HEK293T (cell line): ENCODE measurements around the gene FNDC3B.

Source experiments
- CTCF ChIA-PET: fragments of 350-600 bp; formaldehyde crosslinking; extraction: SDS; loops from one replicate; lab custom pipeline; 2021; ENCODE audit warnings: antibody characterized with exemption, inconsistent platforms; lab: Yijun Ruan, JAX
- POLR2A ChIA-PET: fragments of 350-600 bp; formaldehyde crosslinking; extraction: SDS; loops from one replicate; lab custom pipeline; 2020; ENCODE audit warnings: antibody characterized with exemption, inconsistent platforms; lab: Yijun Ruan, JAX
- DNase-seq: peaks from one replicate; pipeline ENCODE4 v3.0.0; 2012; ENCODE audit warnings: mixed read lengths; ENCODE audit errors: extremely low spot score
- ARNT ChIP-seq: fragments of 450-650 bp; IDR thresholded peaks from 2 replicates; pipeline ENCODE4 v1.6.1; 2017; ENCODE audit warnings: mild to moderate bottlenecking
- BHLHE40 ChIP-seq: fragments of 450-650 bp; IDR thresholded peaks from 2 replicates; pipeline ENCODE4 v1.6.1; 2016; ENCODE audit warnings: mild to moderate bottlenecking, moderate library complexity, borderline replicate concordance
- CTBP1 ChIP-seq: fragments of 450-650 bp; IDR thresholded peaks from 2 replicates; pipeline ENCODE4 v1.6.1; 2016; ENCODE audit warnings: borderline replicate concordance
- ELF4 ChIP-seq: fragments of 450-650 bp; IDR thresholded peaks from 2 replicates; pipeline ENCODE4 v1.6.1; 2017; ENCODE audit warnings: antibody characterized with exemption
- FOXA1 ChIP-seq: fragments of 450-650 bp; IDR thresholded peaks from 2 replicates; pipeline ENCODE4 v1.6.1; 2016; ENCODE audit warnings: mild to moderate bottlenecking
- FOXK2 ChIP-seq: fragments of 450-650 bp; IDR thresholded peaks from 2 replicates; pipeline ENCODE4 v1.6.1; 2016; ENCODE audit warnings: mild to moderate bottlenecking
- FOXM1 ChIP-seq: fragments of 450-650 bp; IDR thresholded peaks from 2 replicates; pipeline ENCODE4 v1.6.1; 2017; ENCODE audit warnings: mild to moderate bottlenecking, borderline replicate concordance
- HDGF ChIP-seq: fragments of 450-650 bp; IDR thresholded peaks from 2 replicates; pipeline ENCODE4 v1.6.1; 2017; ENCODE audit warnings: antibody characterized with exemption, borderline replicate concordance
- L3MBTL2 ChIP-seq: fragments of 450-650 bp; conservative IDR thresholded peaks from 2 replicates; pipeline ENCODE4 v1.6.1; 2016; ENCODE audit warnings: mild to moderate bottlenecking
- LEF1 ChIP-seq: fragments of 450-650 bp; IDR thresholded peaks from 2 replicates; pipeline ENCODE4 v1.6.1; 2017; ENCODE audit warnings: mild to moderate bottlenecking, borderline replicate concordance
- NFRKB ChIP-seq: fragments of 450-650 bp; IDR thresholded peaks from 2 replicates; pipeline ENCODE4 v1.6.1; 2016; ENCODE audit warnings: mild to moderate bottlenecking, moderate library complexity
- PKNOX1 ChIP-seq: fragments of 450-650 bp; IDR thresholded peaks from 2 replicates; pipeline ENCODE4 v1.6.1; 2016
- SP1 ChIP-seq: fragments of 450-650 bp; IDR thresholded peaks from 2 replicates; pipeline ENCODE4 v1.6.1; 2017
- SUZ12 ChIP-seq: fragments of 450-650 bp; IDR thresholded peaks from 2 replicates; pipeline ENCODE4 v1.6.1; 2016; ENCODE audit warnings: mild to moderate bottlenecking
- TARDBP ChIP-seq: fragments of 450-650 bp; IDR thresholded peaks from 2 replicates; pipeline ENCODE4 v1.6.1; 2016
- ZNF384 ChIP-seq: fragments of 450-650 bp; IDR thresholded peaks from 2 replicates; pipeline ENCODE4 v1.6.1; 2016

FNDC3B gene

GRCh38 chr3:172170073-172170709 is 130.8 kb downstream of the FNDC3B start:
- CTCF ChIA-PET, result no interaction called here
- no peak for DNase-seq
- TF ChIP-seq LEF1 (no peak), FOXA1 (no peak), FOXM1 (no peak), CTBP1 (no peak), FOXK2 (no peak), SUZ12 (no peak), BHLHE40 (no peak), ELF4 (no peak), TARDBP (no peak), PKNOX1 (no peak), L3MBTL2 (no peak), HDGF (no peak), NFRKB (no peak), ARNT (no peak), ZNF384 (no peak)
- POLR2A ChIA-PET, result no interaction called here

DNA sequence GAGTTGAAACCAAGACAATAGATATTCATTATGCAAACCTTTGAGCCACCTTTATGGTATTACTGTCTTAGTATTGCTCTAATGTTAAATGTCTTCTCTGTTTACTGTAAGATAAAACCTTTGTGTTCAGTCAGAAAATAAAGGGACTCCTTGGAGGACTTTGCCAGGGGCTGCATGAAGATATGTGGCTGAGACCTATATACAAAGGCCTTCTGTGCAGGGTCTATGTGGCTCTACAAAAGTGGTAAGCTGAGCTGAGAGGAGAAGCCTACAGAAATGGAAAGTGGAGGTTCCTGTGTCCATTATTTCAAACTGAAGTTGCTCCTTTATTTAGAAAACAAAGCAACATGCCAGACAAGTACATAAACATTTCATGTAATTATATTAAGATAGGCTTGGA is 131.5 kb downstream of the FNDC3B start:
- TF ChIP-seq BHLHE40 (no peak), HDGF (no peak), FOXA1 (no peak), ELF4 (no peak), ZNF384 (no peak), NFRKB (no peak), L3MBTL2 (no peak)
- POLR2A ChIA-PET, result no interaction called here
- CTCF ChIA-PET, result no interaction called here
- DNase-seq, result no peak

DNA sequence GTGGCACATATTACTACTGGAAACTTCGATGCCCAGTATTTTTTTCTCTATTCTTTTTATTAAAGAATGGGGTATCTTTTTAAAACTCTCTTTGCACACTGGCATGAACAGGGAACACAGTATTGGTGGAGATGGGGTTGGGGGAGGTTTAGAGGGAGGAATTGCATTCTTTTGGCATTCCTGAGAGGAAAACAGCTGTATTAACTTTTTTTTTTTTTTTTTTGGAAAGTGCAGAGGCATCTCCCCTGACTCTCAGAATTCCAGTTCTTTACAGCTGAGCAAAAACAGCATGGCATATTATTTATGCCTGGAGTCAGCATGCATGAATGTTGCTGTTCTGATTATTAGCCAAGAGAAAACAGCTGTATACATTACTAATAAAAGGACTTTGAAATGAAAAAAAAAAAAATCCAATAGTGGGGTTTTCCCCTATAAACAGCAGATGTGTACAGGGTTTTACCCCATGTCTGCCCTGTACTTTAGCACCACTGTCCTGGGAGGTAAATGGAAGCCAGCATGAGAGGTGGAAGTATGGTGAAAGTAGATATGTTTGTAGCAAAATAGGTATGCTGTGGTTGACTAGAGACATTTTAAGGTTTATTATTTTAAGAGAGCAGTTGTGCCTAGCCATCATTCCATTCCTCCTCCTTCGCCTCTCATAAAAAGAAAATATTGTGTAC is 132.2 kb downstream of the FNDC3B start:
- no peak for DNase-seq
- ChIA-PET CTCF (no interaction called here), POLR2A (no interaction called here)
- no peak for TF ChIP-seq SUZ12
- no peak for TF ChIP-seq L3MBTL2
- TF ChIP-seq TARDBP, result no peak
- TF ChIP-seq NFRKB, result no peak
- TF ChIP-seq CTBP1, result no peak
- no peak for TF ChIP-seq ARNT
- TF ChIP-seq BHLHE40, result no peak
- TF ChIP-seq FOXA1, result no peak
- no peak for TF ChIP-seq ZNF384
- no peak for TF ChIP-seq HDGF
- no peak for TF ChIP-seq FOXK2
- TF ChIP-seq LEF1, result no peak
- TF ChIP-seq SP1, result no peak
- TF ChIP-seq ELF4, result no peak

DNA sequence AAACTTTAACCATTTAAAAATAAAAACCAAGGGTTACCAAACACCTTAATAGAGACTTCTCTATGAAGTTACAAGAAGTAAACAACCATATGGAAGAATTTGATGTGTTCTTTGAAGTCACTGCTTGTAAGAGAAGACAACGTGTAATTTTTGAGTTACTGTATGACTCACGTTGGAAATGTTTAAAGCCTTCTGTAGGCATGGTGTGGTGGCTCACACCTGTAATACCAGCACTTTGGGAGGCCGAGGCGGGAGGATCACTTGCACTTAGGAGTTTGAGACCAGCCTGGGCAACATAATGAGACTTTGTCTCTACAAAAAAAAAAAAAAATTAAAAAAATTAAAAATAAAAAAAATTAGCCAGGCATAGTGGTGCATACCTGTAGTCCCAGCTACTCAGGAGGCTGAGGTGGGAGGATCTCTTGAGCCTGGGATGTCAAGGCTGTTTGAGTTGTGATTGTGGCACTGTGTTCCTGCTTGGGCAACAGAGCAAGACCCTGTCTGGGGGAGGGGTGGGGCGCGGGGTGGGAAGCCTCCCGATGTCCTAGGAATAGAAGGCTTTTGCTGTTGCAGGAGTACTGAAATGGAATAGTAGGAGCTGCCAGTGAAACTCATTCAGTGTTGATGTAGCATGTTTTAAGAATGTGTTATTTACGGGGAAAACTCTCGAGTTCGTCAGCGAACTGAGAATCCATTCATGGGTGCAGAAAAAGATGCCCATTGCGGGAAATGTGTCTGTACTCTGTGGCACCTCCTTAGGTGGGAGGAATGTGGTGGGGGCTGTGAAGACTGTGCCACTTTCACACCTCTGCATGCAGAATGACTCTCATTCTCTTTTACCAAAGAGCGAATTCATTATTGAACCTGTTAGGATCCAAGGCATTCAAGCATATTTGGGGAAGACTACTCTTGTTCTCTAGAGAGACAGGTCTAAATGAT is 134.2 kb downstream of the FNDC3B start:
- CTCF ChIA-PET, result no interaction called here
- POLR2A ChIA-PET, result no interaction called here
- no peak for DNase-seq
- TF ChIP-seq SUZ12, result no peak
- no peak for TF ChIP-seq LEF1
- no peak for TF ChIP-seq ARNT
- TF ChIP-seq FOXK2, result no peak
- no peak for TF ChIP-seq BHLHE40
- no peak for TF ChIP-seq SP1
- no peak for TF ChIP-seq HDGF

GRCh38 chr3:172174513-172175253 is 135.3 kb downstream of the FNDC3B start:
- no peak for TF ChIP-seq SUZ12
- no peak for TF ChIP-seq NFRKB
- no peak for TF ChIP-seq FOXK2
- ChIA-PET CTCF (no interaction called here), POLR2A (no interaction called here)
- DNase-seq, result no peak

DNA sequence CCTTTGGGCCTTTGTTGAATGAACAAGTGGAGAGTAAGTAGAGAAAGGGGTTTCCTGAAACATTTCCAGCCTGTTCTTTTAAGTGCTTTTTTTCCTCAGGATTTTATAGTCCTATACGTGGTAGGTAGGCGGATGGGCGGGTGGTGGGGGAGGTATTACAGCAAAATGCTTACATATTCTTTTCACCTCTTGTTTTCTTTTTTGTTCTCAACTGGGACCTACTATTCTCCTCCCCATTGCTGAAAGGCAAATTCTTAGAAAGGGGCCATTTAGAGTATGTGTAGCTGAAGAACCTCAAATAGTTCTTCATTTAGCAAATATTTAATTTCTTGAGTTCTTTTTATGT is 135.8 kb downstream of the FNDC3B start:
- CTCF ChIA-PET, result no interaction called here
- DNase-seq, result no peak
- POLR2A ChIA-PET, result no interaction called here
- no peak for TF ChIP-seq TARDBP
- no peak for TF ChIP-seq NFRKB
- no peak for TF ChIP-seq SP1
- TF ChIP-seq FOXK2, result no peak
- TF ChIP-seq ARNT, result no peak
- TF ChIP-seq ZNF384, result no peak
- no peak for TF ChIP-seq FOXA1
- TF ChIP-seq LEF1, result no peak
